GM12864 (cell line): ENCODE data around the gene TAF6.
"Not testable (repeated sequence)": the region's sequence is repeated elsewhere in the genome, so short reads cannot be mapped to it uniquely, and the experiment has no call there.

Experiments used
- DNase-seq: peaks from one replicate; pipeline ENCODE4 v3.0.0-alpha.2; 2011; ENCODE audit warnings: low read depth
- H3K4me3 ChIP-seq: 2 replicates; pipeline ENCODE4 v1.5.1; 2011; ENCODE audit warnings: mild to moderate bottlenecking, low read depth, low read length, control low read depth
- CTCF ChIP-seq: IDR thresholded peaks from 2 replicates; pipeline ENCODE4 v1.5.1; 2011; ENCODE audit warnings: low read depth, mild to moderate bottlenecking, moderate library complexity, low read length, control low read depth, inconsistent platforms; ENCODE audit errors: missing control alignments

TAF6 gene

GRCh38 chr7:100148559-100149328 is 29.6 kb upstream of the TAF6 start, which contains the start of gene LAMTOR4:
Gene LAMTOR4, plus strand, starts transcription at chr7:100148918. Its CDS starts 55 bp downstream, at chr7:100148973.
- TF ChIP-seq CTCF: peak; percentile 4
- DNase-seq: peak; percentile 99
- H3K4me3 ChIP-seq: peak within 1 kb of the TSS; percentile 97

- H3K4me3 ChIP-seq: peak overlapping the region; percentile 47
- DNase-seq: no peak
- no peak for TF ChIP-seq CTCF
These were observed 29.0 kb upstream of the TAF6 start for GRCh38 chr7:100148225-100148558.

- no peak overlapping the region for H3K4me3 ChIP-seq
- TF ChIP-seq CTCF: no peak
- no peak for DNase-seq
These were observed 28.1 kb upstream of the TAF6 start for GRCh38 chr7:100147278-100147677.

- not testable (repeated sequence) for H3K4me3 ChIP-seq, DNase-seq
These were observed 27.2 kb upstream of the TAF6 start for GRCh38 chr7:100146350-100146749.

GRCh38 chr7:100142461-100142860 is 23.3 kb upstream of the TAF6 start:
- no peak for DNase-seq
- no peak overlapping the region for H3K4me3 ChIP-seq
- no peak for TF ChIP-seq CTCF

- no peak overlapping the region for H3K4me3 ChIP-seq
- no peak for DNase-seq
- TF ChIP-seq CTCF: no peak
These were observed 22.4 kb upstream of the TAF6 start for GRCh38 chr7:100141555-100141949.

GRCh38 chr7:100137851-100138760 is 18.9 kb upstream of the TAF6 start:
- TF ChIP-seq CTCF: no peak
- no peak overlapping the region for H3K4me3 ChIP-seq
- no peak for DNase-seq
